Keratinocyte (primary cell): ENCODE results near the gene TGOLN2.

Experiments
- CTCF ChIP-seq, 3 experiments: IDR thresholded peaks in 1 of 3; conservative IDR thresholded peaks in 1 of 3; optimal IDR thresholded peaks in 1 of 3; 2 replicates in 2 of 3; 3 replicates in 1 of 3; pipeline versions ENCODE3 to v1.5.1; 2011; ENCODE audit warnings: low read length in 3 of 3, mild to moderate bottlenecking in 3 of 3, moderate library complexity in 2 of 3, control low read depth in 1 of 3, inconsistent platforms in 1 of 3; ENCODE audit not compliant: insufficient read depth in 2 of 3; ENCODE audit errors: extremely low read depth in 1 of 3
- EZH2 ChIP-seq: IDR thresholded peaks from one replicate; pipeline ENCODE4 v1.6.1; 2012; ENCODE audit warnings: inconsistent platforms, mild to moderate bottlenecking, low read length, moderate library complexity

- TF ChIP-seq CTCF (optimal IDR thresholded peaks at IDR 0.05 in 1 of 3, IDR thresholded peaks at IDR 0.05 in 1 of 3, conservative IDR thresholded peaks at IDR 0.05 in 1 of 3; ENCODE audit: extremely low read depth in 1 of 3, insufficient read depth in 2 of 3, low read length in 3 of 3) (no peak), EZH2 (no peak)
These were observed 12.9 kb downstream of the TGOLN2 start for GRCh38 chr2:85314884-85315242.
